Neuronal stem cell (in vitro differentiated cells): ENCODE results near the gene RNASEL.

Experiments
- DNase-seq: peaks from one replicate; pipeline ENCODE4 v3.0.0-alpha.2; 2013; ENCODE audit warnings: low spot score
- H2AFZ ChIP-seq: one replicate; pipeline ENCODE4 v1.6.1; 2013; ENCODE audit warnings: mild to moderate bottlenecking, low read length, inconsistent platforms
- H2AK5ac ChIP-seq: 2 replicates; pipeline ENCODE4 v1.6.1; 2013; ENCODE audit warnings: low read depth, mild to moderate bottlenecking, inconsistent platforms, low read length, moderate library complexity, mixed read lengths
- H2BK120ac ChIP-seq: 2 replicates; pipeline ENCODE4 v1.6.1; 2013; ENCODE audit warnings: low read depth, mild to moderate bottlenecking, inconsistent platforms, low read length, moderate library complexity, mixed read lengths
- H2BK12ac ChIP-seq: one replicate; pipeline ENCODE4 v1.6.1; 2013; ENCODE audit warnings: low read length, inconsistent platforms
- H2BK15ac ChIP-seq: 2 replicates; pipeline ENCODE4 v1.6.1; 2013; ENCODE audit warnings: mild to moderate bottlenecking, low read length, inconsistent platforms, mixed read lengths
- H2BK5ac ChIP-seq: one replicate; pipeline ENCODE4 v1.6.1; 2013; ENCODE audit warnings: inconsistent platforms, mild to moderate bottlenecking, low read length, moderate library complexity
- H3K14ac ChIP-seq: one replicate; pipeline ENCODE4 v1.6.1; 2013; ENCODE audit warnings: low read length, inconsistent platforms
- H3K18ac ChIP-seq: 2 replicates; pipeline ENCODE4 v1.6.1; 2013; ENCODE audit warnings: low read length, inconsistent platforms
- H3K23ac ChIP-seq: 2 replicates; pipeline ENCODE4 v1.6.1; 2013; ENCODE audit warnings: low read depth, mild to moderate bottlenecking, mixed read lengths, low read length, inconsistent platforms; ENCODE audit not compliant: poor library complexity
- H3K27ac ChIP-seq: replicated peaks from 3 replicates; pipeline ENCODE4 v1.5.1; 2013; ENCODE audit warnings: low read length, inconsistent platforms
- H3K27me3 ChIP-seq, 3 experiments: 2 replicates each; pipeline ENCODE4 v1.6.1; 2013; ENCODE audit warnings: low read length in 3 of 3, mild to moderate bottlenecking in 2 of 3, inconsistent platforms in 1 of 3, low read depth in 1 of 3, mixed read lengths in 1 of 3, moderate library complexity in 1 of 3; ENCODE audit not compliant: control insufficient read depth in 3 of 3, insufficient read depth in 3 of 3
- H3K36me3 ChIP-seq, 2 donors: replicated peaks in 1 of 2; 2 replicates each; pipeline ENCODE4 v1.6.1; 2013; ENCODE audit warnings: low read length in 2 of 2; ENCODE audit not compliant: control insufficient read depth in 2 of 2, insufficient read depth in 2 of 2
- H3K4ac ChIP-seq: 2 replicates; pipeline ENCODE4 v1.6.1; 2013; ENCODE audit warnings: inconsistent platforms, mild to moderate bottlenecking, low read length, moderate library complexity
- H3K4me1 ChIP-seq, 2 donors: 1 replicate in 1 of 2; 2 replicates in 1 of 2; pipeline ENCODE4 v1.6.1; 2013; ENCODE audit warnings: low read length in 2 of 2, low read depth in 1 of 2; ENCODE audit not compliant: control insufficient read depth in 2 of 2, insufficient read depth in 1 of 2
- H3K4me2 ChIP-seq: one replicate; pipeline ENCODE4 v1.6.1; 2013; ENCODE audit warnings: mild to moderate bottlenecking, low read length, inconsistent platforms; ENCODE audit not compliant: insufficient read depth, poor library complexity, severe bottlenecking
- H3K4me3 ChIP-seq, 2 donors: 2 replicates each; pipeline ENCODE4 v1.5.1; 2013; ENCODE audit warnings: low read length in 2 of 2, mild to moderate bottlenecking in 2 of 2, inconsistent platforms in 1 of 2, moderate library complexity in 1 of 2
- H3K79me1 ChIP-seq: one replicate; pipeline ENCODE4 v1.6.1; 2013; ENCODE audit warnings: low read depth, mild to moderate bottlenecking, inconsistent platforms, low read length, moderate library complexity
- H3K9ac ChIP-seq: one replicate; pipeline ENCODE4 v1.6.1; 2013; ENCODE audit warnings: mild to moderate bottlenecking, low read depth, low read length, inconsistent platforms; ENCODE audit not compliant: poor library complexity
- H3K9me3 ChIP-seq, 2 donors: replicated peaks in 1 of 2; 2 replicates each; pipeline versions ENCODE3 to v1.6.1; 2013; ENCODE audit warnings: low read length in 2 of 2, mild to moderate bottlenecking in 2 of 2, inconsistent platforms in 1 of 2, low read depth in 1 of 2, mixed read lengths in 1 of 2, moderate library complexity in 1 of 2; ENCODE audit not compliant: control insufficient read depth in 2 of 2, insufficient read depth in 1 of 2
- H4K8ac ChIP-seq: one replicate; pipeline ENCODE4 v1.6.1; 2013; ENCODE audit warnings: low read depth, mild to moderate bottlenecking, inconsistent platforms, low read length, moderate library complexity
- H4K91ac ChIP-seq: one replicate; pipeline ENCODE4 v1.6.1; 2013; ENCODE audit warnings: low read length, low read depth, mild to moderate bottlenecking, inconsistent platforms; ENCODE audit not compliant: poor library complexity
- WGBS, 2 donors: extraction: QIAGEN DNeasy Blood & Tissue Kit; methylation state at CpG; one replicate each; pipeline ENCODE4 v1.1.7; 2013; ENCODE audit warnings: missing lambda C conversion rate in 2 of 2, mixed read lengths in 1 of 2; ENCODE audit not compliant: insufficient read length in 2 of 2, insufficient replicate concordance in 1 of 2; ENCODE audit errors: extremely low coverage in 2 of 2; 5-methylcytosine and 5-hydroxymethylcytosine counted together

RNASEL gene

DNA sequence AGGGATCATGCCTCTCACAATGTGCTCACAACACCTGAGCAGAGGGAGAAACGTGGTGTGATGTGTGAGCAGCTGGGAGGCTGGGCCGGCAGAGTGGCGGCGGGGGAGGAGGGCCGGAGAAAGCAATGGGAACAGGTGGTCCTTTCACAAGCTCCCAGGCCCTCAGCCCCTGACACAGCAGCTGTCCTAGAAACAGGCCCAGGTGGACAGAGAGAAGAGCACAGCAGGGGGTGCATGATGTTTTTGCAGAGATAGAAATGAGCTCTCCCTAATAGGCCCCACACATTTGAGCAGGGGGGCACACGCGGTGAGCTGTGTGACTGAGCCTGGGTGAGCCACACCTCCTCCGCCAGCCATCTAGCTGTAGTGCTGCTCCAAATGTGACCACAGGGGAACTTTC is 22.7 kb upstream of the RNASEL start:
- Histone ChIP-seq H3K79me1 (no peaks in the 10 kb centered on the region), H2AFZ (no peak overlapping the region), H3K36me3 (no peaks in the 10 kb centered on the region), H4K8ac (no peak overlapping the region), H3K4me3 (no peak overlapping the region), H3K14ac (no peak overlapping the region), H3K4me1 (peaks cover 32 to 49% of the 10 kb centered on the region in 2 donors), H3K27me3 (peaks cover 0 to 14% (median 0%) of the 10 kb centered on the region in 3 experiments), H3K18ac (peak overlapping the region; percentile 67), H2BK12ac (no peak overlapping the region), H3K23ac (no peak overlapping the region), H4K91ac (peak overlapping the region; percentile 4), H3K9ac (no peak overlapping the region), H2AK5ac (no peak overlapping the region), H3K9me3 (no peaks in the 10 kb centered on the region), H3K27ac (peak overlapping the region; percentile 47), H3K4me2 (no peak overlapping the region), H2BK120ac (no peak overlapping the region), H3K4ac (no peak overlapping the region), H2BK15ac (no peak overlapping the region), H2BK5ac (no peak overlapping the region)
- no CpG with 5 or more reads among the region's 8 CpGs for WGBS, 2 donors
- peak; percentile 50 for DNase-seq

DNA sequence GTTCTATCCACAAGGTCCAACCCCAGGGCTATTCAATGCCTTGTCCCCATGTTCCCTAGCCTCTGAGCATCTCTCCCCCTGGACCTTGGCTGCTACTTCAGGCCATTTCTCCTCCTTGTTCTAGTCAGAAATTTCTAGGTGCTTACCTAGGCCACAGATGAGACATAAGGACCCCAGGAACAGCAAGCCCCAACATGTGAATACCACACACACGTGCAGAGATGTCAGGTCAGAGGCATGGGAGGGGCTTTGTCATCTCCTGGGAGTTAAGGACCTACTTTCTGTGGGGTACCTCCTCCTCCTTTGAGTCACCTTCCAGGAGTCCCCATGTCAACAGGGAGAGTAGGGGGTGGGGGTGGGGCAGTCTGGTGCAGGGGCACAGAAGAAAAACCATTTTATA is 22.3 kb upstream of the RNASEL start:
- Histone ChIP-seq H3K14ac (no peak overlapping the region), H2AFZ (no peak overlapping the region), H3K79me1 (no peaks in the 10 kb centered on the region), H4K8ac (no peak overlapping the region), H2BK120ac (no peak overlapping the region), H2BK15ac (peak overlapping the region; percentile 53), H3K36me3 (no peaks in the 10 kb centered on the region), H3K4me3 (no peak overlapping the region), H3K27ac (peak overlapping the region; percentile 47), H3K18ac (peak overlapping the region; percentile 23), H2BK12ac (peak overlapping the region; percentile 24), H3K4me2 (no peak overlapping the region), H2BK5ac (no peak overlapping the region), H2AK5ac (peak overlapping the region; percentile 23), H3K27me3 (peaks cover 0 to 9% (median 0%) of the 10 kb centered on the region in 3 experiments), H3K9me3 (no peaks in the 10 kb centered on the region), H3K9ac (no peak overlapping the region), H3K4me1 (peaks cover 32 to 48% of the 10 kb centered on the region in 2 donors), H3K4ac (no peak overlapping the region), H3K23ac (no peak overlapping the region), H4K91ac (peak overlapping the region; percentile 4)
- no peak for DNase-seq
- no CpG with 5 or more reads among the region's 1 CpG for WGBS, 2 donors

DNA sequence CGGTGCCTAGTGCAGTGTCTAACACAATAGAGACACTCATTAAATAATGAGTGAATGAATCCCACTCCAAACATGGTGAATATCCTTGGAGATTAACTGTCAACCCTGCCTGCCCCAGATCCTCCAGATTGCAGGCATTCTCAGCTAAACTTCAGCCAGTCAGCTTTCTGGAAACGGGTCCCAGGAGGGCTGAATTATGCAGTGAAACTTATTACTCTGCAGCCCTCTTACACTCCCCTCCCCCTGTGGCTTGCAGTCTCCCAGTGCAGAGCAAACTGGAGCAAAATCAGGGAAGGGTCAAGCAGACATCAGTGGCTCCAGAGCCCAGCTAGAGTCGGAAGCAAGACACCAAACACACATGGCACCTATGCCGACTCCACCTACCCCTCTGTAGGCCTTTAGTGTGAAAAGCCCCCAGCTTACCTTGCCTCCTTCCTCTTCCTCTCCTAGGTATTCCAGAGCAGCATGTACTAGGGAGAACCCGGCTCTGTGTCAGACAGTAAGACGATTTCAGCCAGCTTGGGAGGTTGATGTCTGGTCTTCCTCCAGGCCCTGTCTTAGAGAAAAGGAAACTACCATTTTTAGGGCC is 21.6 kb upstream of the RNASEL start:
- Histone ChIP-seq H3K27ac (no peak overlapping the region), H2BK15ac (peak overlapping the region; percentile 53), H3K18ac (peak overlapping the region; percentile 69), H3K14ac (no peak overlapping the region), H2BK120ac (peak overlapping the region; percentile 20), H3K9ac (no peak overlapping the region), H3K4ac (no peak overlapping the region), H3K4me1 (peaks cover 27 to 42% of the 10 kb centered on the region in 2 donors), H2BK5ac (no peak overlapping the region), H2BK12ac (peak overlapping the region; percentile 59), H4K91ac (no peak overlapping the region), H4K8ac (no peak overlapping the region), H2AK5ac (peak overlapping the region; percentile 23), H3K79me1 (no peaks in the 10 kb centered on the region), H2AFZ (peak overlapping the region; percentile 39), H3K27me3 (peaks cover 0 to 3% (median 0%) of the 10 kb centered on the region in 3 experiments), H3K4me2 (no peak overlapping the region), H3K9me3 (no peaks in the 10 kb centered on the region), H3K36me3 (no peaks in the 10 kb centered on the region), H3K23ac (no peak overlapping the region), H3K4me3 (no peak overlapping the region)
- no peak for DNase-seq
- no CpG with 5 or more reads among the region's 6 CpGs for WGBS, 2 donors

DNA sequence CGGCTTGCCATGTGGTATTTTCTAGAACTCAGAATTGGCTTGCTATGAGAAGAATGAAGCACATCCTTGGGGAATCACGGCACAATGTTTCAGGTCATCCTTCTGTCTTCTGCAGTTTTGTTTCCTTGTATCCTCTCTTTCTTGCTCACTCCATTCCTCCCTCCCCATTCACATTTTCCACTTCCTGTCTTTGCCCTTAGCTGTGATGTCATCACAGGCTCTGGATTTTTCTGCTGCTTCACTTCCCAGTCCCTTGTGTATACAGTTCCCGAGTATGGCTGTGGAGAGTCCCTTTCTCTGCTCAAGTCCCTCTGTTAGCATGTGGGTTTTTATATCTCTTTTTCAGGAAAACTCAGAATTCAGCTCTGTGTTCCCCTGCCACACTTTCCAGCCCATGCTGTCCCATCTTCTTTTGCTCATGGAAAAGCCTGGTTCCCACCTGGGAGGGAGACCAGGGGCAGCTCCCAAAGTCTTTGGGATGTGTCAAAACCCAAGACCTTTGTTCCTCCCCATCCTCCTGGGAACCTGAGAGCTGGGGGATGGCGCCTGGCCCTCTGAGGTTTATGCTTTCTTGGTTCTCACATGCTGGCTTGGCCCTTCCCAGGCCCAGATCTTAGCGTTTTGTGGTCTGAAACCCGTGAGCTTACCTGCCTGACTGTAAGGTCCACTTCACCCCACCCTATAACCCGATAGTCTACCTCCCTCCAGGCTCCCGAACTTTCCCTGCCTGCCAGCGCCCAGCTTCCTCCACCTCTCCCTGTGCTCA is 20.0 kb upstream of the RNASEL start:
- H3K9me3 ChIP-seq, result no peaks in the 10 kb centered on the region
- no peak overlapping the region for H2BK120ac ChIP-seq
- H3K27ac ChIP-seq, result no peak overlapping the region
- peak overlapping the region; percentile 56 for H2AK5ac ChIP-seq
- no peak overlapping the region for H4K91ac ChIP-seq
- H2AFZ ChIP-seq, result no peak overlapping the region
- peaks cover 2% of the 10 kb centered on the region for H3K79me1 ChIP-seq
- H3K9ac ChIP-seq, result no peak overlapping the region
- peaks cover 0 to 11% (median 0%) of the 10 kb centered on the region in 3 experiments for H3K27me3 ChIP-seq
- peak overlapping the region; percentile 29 for H3K18ac ChIP-seq
- peaks cover 27 to 36% of the 10 kb centered on the region in 2 donors for H3K4me1 ChIP-seq
- no peaks in the 10 kb centered on the region for H3K36me3 ChIP-seq
- H3K4me2 ChIP-seq, result no peak overlapping the region
- no peak overlapping the region for H4K8ac ChIP-seq
- no peak for DNase-seq
- no peak overlapping the region for H3K4ac ChIP-seq
- no peak overlapping the region for H2BK15ac ChIP-seq
- H3K14ac ChIP-seq, result no peak overlapping the region
- H2BK5ac ChIP-seq, result no peak overlapping the region
- H2BK12ac ChIP-seq, result no peak overlapping the region
- no peak overlapping the region for H3K23ac ChIP-seq
- no peak overlapping the region for H3K4me3 ChIP-seq
- no CpG with 5 or more reads among the region's 9 CpGs for WGBS, 2 donors
